SJCRH30 (cell line): ENCODE measurements around the gene CTAGE6. TPM values are rescaled to one million over a fixed set of nuclear protein-coding genes. Genes with fewer than 3 reads are reported as not detected.
"Not testable (repeated sequence)": the region's sequence is repeated elsewhere in the genome, so short reads cannot be mapped to it uniquely, and the experiment has no call there.

Source experiments
- DNase-seq, 2 experiments: peaks; one replicate each; pipeline ENCODE4 v3.0.0-alpha.2; 2015 to 2020
- H3K27ac ChIP-seq: fragments of 250-450 bp; sonication (Bioruptor Pico); 2 replicates; pipeline ENCODE4 v1.5.1; 2020; ENCODE audit warnings: mild to moderate bottlenecking, moderate library complexity
- H3K27me3 ChIP-seq: fragments of 250-450 bp; sonication (Bioruptor Pico); 2 replicates; pipeline ENCODE4 v1.5.1; 2020; ENCODE audit warnings: mild to moderate bottlenecking, moderate library complexity
- H3K36me3 ChIP-seq: fragments of 250-450 bp; sonication (Bioruptor Pico); 2 replicates; pipeline ENCODE4 v1.5.1; 2020; ENCODE audit warnings: mild to moderate bottlenecking, moderate library complexity
- H3K4me1 ChIP-seq: fragments of 250-450 bp; sonication (Bioruptor Pico); 2 replicates; pipeline ENCODE4 v1.5.1; 2020; ENCODE audit warnings: mild to moderate bottlenecking, moderate library complexity
- H3K4me3 ChIP-seq: fragments of 250-450 bp; sonication (Bioruptor Pico); 2 replicates; pipeline ENCODE4 v1.5.1; 2020; ENCODE audit warnings: mild to moderate bottlenecking, moderate library complexity
- H3K9me3 ChIP-seq: fragments of 250-450 bp; sonication (Bioruptor Pico); replicated peaks from 2 replicates; pipeline ENCODE4 v1.5.1; 2020; ENCODE audit warnings: mild to moderate bottlenecking, moderate library complexity
- total RNA-seq: library from RNA; depleted of rRNA; stranded (reverse); fragments of >200 nt; shearing (Covaris generic); gene quantifications from 2 replicates; pipeline ENCODE4 v1.2.3, GENCODE V29; 2014; rRNA removed

CTAGE6 gene, protein sequence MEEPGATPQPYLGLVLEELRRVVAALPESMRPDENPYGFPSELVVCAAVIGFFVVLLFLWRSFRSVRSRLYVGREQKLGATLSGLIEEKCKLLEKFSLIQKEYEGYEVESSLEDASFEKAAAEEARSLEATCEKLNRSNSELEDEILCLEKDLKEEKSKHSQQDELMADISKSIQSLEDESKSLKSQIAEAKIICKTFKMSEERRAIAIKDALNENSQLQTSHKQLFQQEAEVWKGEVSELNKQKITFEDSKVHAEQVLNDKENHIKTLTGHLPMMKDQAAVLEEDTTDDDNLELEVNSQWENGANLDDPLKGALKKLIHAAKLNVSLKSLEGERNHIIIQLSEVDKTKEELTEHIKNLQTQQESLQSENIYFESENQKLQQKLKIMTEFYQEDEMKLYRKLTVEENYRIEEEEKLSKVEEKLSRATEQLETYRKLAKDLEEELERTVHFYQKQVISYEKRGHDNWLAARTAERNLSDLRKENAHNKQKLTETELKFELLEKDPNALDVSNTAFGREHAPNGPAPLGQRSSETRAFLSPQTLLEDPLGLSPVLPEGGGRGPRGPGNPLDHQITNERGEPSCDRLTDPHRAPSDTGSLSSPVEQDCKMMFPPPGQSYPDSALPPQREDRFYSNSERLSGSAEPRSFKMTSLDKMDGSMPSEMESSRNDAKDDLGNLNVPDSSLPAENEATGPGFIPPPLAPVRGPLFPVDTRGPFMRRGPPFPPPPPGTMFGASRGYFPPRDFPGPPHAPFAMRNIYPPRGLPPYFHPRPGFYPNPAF
- not detected in 2 replicates for total RNA-seq

DNA sequence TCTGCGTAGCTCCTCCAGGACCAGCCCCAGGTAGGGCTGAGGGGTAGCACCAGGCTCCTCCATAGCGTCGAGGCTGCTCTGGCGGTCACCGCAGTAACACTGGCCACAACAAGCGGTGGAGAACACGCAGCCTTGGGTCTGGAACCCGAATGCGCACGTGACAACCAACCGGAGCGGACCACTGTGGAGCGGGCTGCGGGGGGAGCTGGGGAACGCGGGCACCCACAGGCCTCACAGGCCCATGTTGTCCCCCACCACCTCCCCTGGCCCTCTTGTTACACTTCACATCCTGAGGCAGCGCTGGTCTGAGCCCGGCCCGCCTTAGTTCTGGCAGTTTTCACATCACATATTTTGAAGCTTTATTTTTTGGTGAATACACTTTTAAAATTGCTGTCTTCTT is at the start of gene CTAGE6:
Gene CTAGE6, minus strand, starts transcription at position 101 of the 400 bp plus-strand sequence. Its CDS starts 38 bp downstream, at position 63.
- not testable (repeated sequence) for H3K9me3 ChIP-seq, DNase-seq, H3K4me3 ChIP-seq, H3K36me3 ChIP-seq, H3K27me3 ChIP-seq, H3K4me1 ChIP-seq, H3K27ac ChIP-seq

- H3K4me1 ChIP-seq, H3K9me3 ChIP-seq, H3K27ac ChIP-seq, H3K4me3 ChIP-seq, H3K27me3 ChIP-seq, H3K36me3 ChIP-seq: not testable (repeated sequence)
- peak in 1 of 2 experiments; percentile 4 for DNase-seq
Measured at GRCh38 chr7:143806664-143807071, 49.2 kb upstream of the CTAGE6 start.

DNA sequence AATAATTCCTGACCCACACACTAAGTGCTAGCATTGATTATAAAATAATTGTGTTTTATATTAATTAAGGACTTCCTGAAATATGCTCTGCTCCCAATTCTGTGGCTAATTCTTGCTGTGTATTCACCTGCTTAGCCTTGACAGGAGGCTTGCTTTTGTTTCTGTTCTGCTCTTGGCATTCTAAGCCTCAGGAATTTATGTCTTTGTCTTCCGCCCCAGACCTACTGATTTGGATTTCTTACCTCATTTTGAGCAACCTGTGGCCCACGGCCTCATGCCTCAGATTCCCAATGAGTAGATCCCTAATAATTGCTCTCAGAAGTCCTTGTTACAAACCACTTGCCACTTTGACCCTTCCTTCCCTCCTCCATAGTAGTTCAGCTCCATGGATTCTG is 40.4 kb upstream of the CTAGE6 start:
- H3K36me3 ChIP-seq, H3K9me3 ChIP-seq, H3K4me1 ChIP-seq, DNase-seq, H3K27me3 ChIP-seq, H3K27ac ChIP-seq, H3K4me3 ChIP-seq: not testable (repeated sequence)

- not testable (repeated sequence) for DNase-seq
Measured at GRCh38 chr7:143797119-143797895, 39.8 kb upstream of the CTAGE6 start.

DNA sequence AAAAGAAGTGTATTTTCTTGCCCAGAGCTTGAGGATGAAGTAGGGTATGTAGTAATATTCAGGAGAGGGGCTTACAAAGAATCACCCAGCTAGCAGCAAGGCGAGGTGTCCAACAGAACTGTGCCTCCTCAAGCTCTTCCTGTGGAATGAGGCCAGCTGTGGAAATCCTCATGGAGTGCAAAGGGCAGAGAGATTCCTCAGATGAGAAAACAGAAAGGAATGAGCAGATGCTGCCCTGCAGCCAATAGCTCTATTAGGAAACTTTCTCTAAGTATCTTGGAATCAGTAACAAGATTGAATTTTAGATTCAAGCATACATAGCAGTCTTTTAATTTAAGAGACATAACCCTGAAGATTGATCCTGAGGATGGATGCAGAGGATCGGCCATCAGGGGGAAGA is 38.2 kb upstream of the CTAGE6 start:
- H3K27me3 ChIP-seq, H3K4me1 ChIP-seq, H3K27ac ChIP-seq, H3K4me3 ChIP-seq, DNase-seq, H3K9me3 ChIP-seq, H3K36me3 ChIP-seq: not testable (repeated sequence)

More at GRCh38 chr7:143797119-143797895, 39.8 kb upstream of the CTAGE6 start:
- not testable (repeated sequence) for H3K9me3 ChIP-seq, H3K27me3 ChIP-seq, H3K27ac ChIP-seq, H3K4me1 ChIP-seq, H3K4me3 ChIP-seq, H3K36me3 ChIP-seq

GRCh38 chr7:143792633-143793032 is 35.1 kb upstream of the CTAGE6 start:
- H3K4me1 ChIP-seq, H3K27ac ChIP-seq, H3K4me3 ChIP-seq, H3K36me3 ChIP-seq, H3K27me3 ChIP-seq, DNase-seq, H3K9me3 ChIP-seq: not testable (repeated sequence)

- not testable (repeated sequence) for H3K36me3 ChIP-seq, H3K9me3 ChIP-seq, H3K4me3 ChIP-seq, DNase-seq, H3K4me1 ChIP-seq, H3K27me3 ChIP-seq, H3K27ac ChIP-seq
Measured at GRCh38 chr7:143785415-143786182, 28.1 kb upstream of the CTAGE6 start.

GRCh38 chr7:143779591-143779990 is 22.1 kb upstream of the CTAGE6 start:
- not testable (repeated sequence) for H3K4me3 ChIP-seq, H3K27ac ChIP-seq, H3K27me3 ChIP-seq, H3K4me1 ChIP-seq, H3K36me3 ChIP-seq, H3K9me3 ChIP-seq, DNase-seq

GRCh38 chr7:143772738-143773468 is 15.4 kb upstream of the CTAGE6 start:
- not testable (repeated sequence) for H3K4me1 ChIP-seq, H3K9me3 ChIP-seq, H3K36me3 ChIP-seq, DNase-seq, H3K27ac ChIP-seq, H3K27me3 ChIP-seq, H3K4me3 ChIP-seq

DNA sequence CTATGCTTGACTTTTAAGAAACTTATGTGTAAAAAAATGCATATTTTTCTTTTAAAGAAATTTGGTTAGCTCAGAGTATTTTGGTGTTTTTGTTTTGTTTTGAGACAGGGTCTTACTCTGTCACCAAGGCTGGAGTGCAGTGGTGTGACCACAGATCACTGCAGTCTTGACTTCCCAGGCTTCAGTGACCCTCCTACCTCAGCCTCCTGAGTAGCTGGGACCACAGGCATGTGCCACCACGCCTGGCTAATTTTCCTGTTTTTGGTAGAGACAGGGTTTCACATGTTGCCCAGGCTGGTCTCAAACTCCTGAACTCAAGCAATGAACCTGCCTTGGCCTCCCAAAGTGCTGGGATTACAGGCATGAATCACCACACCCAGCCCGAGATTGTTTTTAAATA is 10.0 kb upstream of the CTAGE6 start:
- not testable (repeated sequence) for H3K9me3 ChIP-seq, H3K36me3 ChIP-seq, H3K27me3 ChIP-seq, H3K4me3 ChIP-seq, H3K4me1 ChIP-seq, H3K27ac ChIP-seq
- DNase-seq = peak in 1 of 2 experiments; percentile 0

DNA sequence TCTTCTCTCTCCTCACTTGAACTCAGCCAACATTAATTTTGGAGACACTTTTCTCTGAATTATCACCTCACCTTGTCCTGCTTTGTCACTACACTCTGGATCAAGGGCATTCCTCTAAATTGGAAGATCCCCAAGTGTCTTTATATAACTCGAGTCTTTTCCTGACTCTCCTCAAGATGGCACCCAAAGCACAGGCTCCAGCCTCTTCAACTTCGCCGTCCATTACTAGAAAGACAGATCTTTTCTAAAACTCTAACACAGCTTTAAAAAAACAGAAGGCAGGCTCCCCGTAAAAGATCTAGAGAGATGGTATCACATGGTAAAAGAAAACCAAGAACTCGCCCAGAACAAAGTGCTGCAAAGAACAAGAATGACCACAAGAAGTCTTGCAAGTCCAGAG is 8.2 kb upstream of the CTAGE6 start:
- DNase-seq, H3K9me3 ChIP-seq, H3K27me3 ChIP-seq, H3K4me1 ChIP-seq, H3K36me3 ChIP-seq, H3K27ac ChIP-seq, H3K4me3 ChIP-seq: not testable (repeated sequence)

DNA sequence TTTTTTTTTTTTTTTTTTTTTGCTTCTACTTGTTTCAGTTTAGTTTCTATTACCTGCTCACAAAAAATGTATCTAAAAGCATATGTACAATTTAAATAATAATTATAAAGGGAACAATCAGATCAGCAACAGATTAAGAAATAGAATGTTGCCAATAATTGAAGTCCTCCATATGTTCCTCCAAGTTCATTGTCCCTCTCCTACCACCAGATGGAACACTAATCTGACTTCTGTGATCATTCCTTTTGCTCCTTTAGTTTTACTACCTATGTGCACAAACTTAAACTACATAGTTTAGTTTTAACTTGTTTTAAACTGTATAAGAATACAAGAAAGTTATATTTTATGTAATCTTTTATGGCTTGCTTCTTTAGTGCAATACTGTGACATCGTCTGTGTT is 5.6 kb upstream of the CTAGE6 start:
- not testable (repeated sequence) for H3K27me3 ChIP-seq, H3K4me1 ChIP-seq, H3K36me3 ChIP-seq, DNase-seq, H3K4me3 ChIP-seq, H3K27ac ChIP-seq, H3K9me3 ChIP-seq

DNA sequence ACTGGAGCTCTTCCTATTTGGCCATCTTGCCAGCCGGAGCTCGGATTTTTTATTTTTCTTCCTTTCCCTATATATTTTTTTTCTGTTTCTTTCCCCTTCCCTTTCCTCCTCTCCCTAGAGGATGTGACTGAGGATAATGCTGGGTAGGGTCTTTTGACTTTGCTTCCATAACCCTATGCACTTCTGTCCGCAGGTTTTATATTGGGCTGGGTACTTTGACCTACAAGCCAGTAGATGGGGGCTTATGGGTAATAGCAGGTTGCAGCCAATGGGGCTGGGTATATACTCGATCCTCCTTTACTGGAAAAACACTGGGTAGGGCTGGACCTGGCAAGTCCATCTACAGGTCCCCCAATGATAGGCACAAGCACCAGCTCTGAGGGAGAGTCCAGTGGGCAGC is 12.2 kb downstream of the CTAGE6 start:
- DNase-seq, H3K36me3 ChIP-seq, H3K9me3 ChIP-seq, H3K4me3 ChIP-seq, H3K4me1 ChIP-seq, H3K27me3 ChIP-seq, H3K27ac ChIP-seq: not testable (repeated sequence)
